ENCODE data around the gene CACNA1B.

GRCh38 chr9:138112791-138113600, 235.4 kb downstream of the CACNA1B start:
- TF ChIP-seq FOXA1 (IDR thresholded peaks at IDR 0.05) (no peak), L3MBTL2 (conservative IDR thresholded peaks at IDR 0.05) (no peak), CTBP1 (IDR thresholded peaks at IDR 0.05; ENCODE audit: borderline replicate concordance) (no peak), TARDBP (IDR thresholded peaks at IDR 0.05) (no peak), FOXM1 (IDR thresholded peaks at IDR 0.05; ENCODE audit: borderline replicate concordance) (no peak), FOXK2 (IDR thresholded peaks at IDR 0.05) (no peak), ARNT (IDR thresholded peaks at IDR 0.05) (no peak)

Data from HEK293T (cell line).